Nucleus accumbens (tissue), 56 donors: ENCODE results near the gene PRELID2.
"Not testable (repeated sequence)": the region's sequence is repeated elsewhere in the genome, so short reads cannot be mapped to it uniquely, and the experiment has no call there.

Experiments
- DNase-seq, 56 donors: peaks; one replicate each; lab custom pipeline; 2025; lab: John Stamatoyannopoulos, UW

The PRELID2 gene

DNA sequence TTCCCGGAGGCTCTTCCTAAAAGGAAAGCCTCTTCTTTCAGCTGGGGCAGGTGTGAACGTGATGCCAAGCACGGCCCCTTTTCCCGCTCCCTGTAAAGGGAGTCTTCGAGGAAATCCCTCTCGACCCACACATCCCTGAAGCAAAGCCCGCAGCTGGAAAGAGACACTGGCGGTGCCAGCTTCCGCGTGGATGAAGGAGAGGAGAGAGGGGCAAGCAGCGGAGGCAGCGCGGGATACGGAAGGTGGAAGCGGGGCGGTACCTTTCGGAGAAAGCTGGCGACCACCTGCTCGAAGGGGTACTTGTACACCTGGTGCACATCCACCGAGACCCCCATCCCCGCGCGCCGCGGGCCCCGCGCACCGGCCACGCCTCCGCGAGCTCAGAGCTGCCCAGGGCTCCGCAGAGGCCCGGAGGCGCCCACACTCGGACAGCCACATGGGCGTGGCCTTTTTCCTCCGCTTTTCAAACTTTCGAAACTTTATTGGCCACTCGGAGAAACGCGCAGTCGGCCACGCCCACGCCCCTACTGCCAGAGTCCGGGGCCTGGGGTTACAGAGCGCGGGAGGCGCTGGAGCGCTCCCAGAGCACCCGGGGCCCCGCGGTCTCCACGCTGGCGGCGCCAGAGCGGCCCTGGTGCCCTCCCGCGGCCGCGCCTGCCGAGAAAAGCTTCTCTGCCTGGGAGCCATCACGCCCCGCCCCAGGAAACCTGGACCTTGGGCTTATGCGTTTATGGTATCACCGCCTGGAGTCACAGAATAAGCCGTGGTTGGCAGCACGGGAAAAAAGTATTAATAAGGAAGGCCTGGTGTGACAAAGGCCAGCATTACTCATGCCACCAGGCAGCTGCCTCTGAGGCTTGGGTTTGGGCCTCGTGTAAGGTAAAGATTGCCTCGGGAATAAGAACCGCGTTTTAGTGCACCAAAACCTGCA, at the start of gene PRELID2:
Gene PRELID2, minus strand, starts transcription at position 426 of the 931 bp plus-strand sequence. Its CDS starts 91 bp downstream, at position 335.
- peak in 53 of 56 donors; percentile 15 to 84 (median 54) for DNase-seq

DNA sequence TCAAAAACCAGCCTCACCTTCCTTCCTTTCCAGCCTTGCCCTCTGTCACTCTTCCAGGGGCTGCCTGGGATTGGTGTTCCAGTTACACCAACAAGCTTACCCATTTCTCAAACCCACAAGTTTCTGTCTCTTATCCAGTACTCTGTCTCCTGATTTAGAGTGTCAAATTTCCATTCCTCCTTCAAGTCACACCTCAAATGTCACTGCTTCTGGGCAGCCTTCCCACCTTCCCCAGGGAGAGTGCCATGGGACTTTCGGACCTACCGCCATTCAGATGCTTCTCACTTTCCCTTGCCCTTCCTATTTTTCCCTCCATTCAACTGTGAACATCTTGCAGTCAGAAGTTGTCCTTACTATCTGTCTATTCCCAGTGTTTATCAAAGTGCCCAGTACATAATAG, 39.6 kb upstream of the PRELID2 start:
- DNase-seq, result no peak

GRCh38 chr5:145872914-145873313, 37.8 kb upstream of the PRELID2 start, which contains the start of gene GRXCR2:
TSS of gene GRXCR2 (minus strand) at chr5:145873014. CDS start at chr5:145872968, 46 bp downstream.
- DNase-seq, result no peak

DNA sequence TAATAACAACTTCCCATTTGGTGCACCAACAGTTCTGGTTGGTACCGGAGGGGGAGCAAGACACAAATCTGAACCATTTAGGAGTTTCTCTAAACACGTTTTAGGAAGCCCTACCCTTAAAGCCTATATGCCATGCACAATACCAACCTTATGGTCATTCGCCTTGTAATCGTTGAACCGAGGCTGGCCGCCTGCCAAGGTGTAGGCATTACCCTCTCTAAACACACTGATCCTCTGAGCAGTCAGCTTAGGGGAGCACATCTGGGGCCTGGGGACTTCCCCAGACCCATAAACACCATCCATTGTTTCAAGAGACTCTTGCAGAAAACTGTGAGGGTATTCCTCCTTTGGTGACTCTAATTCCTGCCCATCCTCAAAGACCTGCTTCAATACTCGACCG, 37.3 kb upstream of the PRELID2 start:
- no peak for DNase-seq

DNA sequence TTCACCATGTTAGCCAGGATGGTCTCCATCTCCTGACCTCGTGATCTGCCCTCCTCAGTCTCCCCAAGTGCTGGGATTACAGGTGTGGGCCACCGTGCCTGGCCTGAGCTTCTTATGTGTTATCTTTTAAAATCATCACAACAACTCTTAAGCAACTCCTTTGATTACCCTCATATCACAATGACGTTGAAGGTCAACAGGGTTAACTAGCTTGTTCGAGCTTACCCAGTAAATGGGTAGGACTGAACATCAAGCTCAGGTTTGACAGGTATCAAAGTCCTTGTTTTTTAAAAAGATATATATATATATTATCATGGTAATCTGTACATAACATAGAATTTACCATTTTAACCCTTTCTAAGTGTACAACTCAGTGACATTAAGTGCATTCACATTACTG, 34.6 kb upstream of the PRELID2 start:
- DNase-seq, result no peak

- no peak for DNase-seq
Observed at GRCh38 chr5:145867806-145868205, 32.7 kb upstream of the PRELID2 start.

DNA sequence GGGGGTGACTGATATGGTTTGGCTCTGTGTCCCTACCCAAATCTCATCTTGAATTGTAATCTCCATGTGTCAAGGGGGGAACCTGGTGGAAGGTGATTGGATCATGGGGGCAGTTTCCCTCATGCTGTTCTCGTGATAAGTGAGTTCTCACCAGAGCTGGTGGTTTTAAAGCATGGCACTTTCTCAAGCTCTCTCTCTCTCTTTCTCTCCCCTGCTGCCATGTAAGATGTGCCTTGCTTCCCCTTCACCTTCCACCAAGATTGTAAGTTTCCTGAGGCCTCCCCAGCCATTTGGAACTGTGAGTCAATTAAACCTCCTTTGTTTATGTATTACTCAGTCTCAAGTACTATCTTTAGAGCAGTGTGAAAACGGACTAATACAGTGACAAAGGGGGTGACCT, 29.3 kb upstream of the PRELID2 start:
- DNase-seq, result not testable (repeated sequence)

- DNase-seq, result no peak
Observed at GRCh38 chr5:145863003-145863402, 27.9 kb upstream of the PRELID2 start.

- DNase-seq, result no peak
Observed at GRCh38 chr5:145859897-145860296, 24.8 kb upstream of the PRELID2 start.

DNA sequence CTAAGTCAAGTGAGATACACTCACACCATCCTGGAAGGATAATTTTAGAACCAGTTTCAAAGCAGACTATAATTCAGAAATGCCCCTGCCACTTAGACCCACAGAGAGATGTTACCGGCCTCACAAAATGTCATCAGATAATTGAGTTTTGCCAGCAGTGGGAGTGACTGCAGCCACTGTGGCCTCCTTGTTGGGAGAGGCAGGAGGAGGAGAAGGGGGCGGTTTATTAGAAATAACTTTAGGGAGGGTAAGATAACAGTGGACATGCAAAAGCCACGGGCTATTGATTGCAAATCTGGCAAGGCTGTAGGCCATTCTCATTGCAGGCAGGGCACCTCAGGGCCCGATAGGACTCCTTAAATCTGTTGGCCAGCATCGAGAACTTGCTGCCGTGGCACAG, 24.3 kb upstream of the PRELID2 start:
- DNase-seq, result no peak

DNA sequence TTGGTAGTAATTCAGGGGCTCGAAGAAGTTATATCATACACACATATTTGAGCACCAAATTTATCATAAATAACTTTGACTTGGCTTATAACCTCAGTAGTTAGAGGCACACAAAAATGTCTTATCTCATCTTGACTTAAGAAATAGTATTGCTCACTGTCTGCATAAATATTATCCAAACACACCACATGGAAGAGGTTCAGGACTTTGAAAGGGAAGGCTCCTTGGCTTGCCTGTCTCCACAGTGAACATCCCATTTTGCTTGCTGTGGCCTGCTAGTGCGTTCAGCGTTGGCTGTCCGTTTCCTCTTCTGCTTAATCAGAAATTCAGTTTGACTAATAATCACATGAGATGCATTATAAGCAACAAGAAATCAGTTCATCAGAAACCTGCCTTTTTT, 23.8 kb upstream of the PRELID2 start:
- DNase-seq, result no peak

GRCh38 chr5:145856285-145856818, 21.2 kb upstream of the PRELID2 start:
- DNase-seq, result peak in 24 of 56 donors; percentile 1 to 54 (median 8)

- DNase-seq, result peak in 1 of 56 donors; percentile 36
Observed at GRCh38 chr5:145855763-145856267, 20.7 kb upstream of the PRELID2 start.

DNA sequence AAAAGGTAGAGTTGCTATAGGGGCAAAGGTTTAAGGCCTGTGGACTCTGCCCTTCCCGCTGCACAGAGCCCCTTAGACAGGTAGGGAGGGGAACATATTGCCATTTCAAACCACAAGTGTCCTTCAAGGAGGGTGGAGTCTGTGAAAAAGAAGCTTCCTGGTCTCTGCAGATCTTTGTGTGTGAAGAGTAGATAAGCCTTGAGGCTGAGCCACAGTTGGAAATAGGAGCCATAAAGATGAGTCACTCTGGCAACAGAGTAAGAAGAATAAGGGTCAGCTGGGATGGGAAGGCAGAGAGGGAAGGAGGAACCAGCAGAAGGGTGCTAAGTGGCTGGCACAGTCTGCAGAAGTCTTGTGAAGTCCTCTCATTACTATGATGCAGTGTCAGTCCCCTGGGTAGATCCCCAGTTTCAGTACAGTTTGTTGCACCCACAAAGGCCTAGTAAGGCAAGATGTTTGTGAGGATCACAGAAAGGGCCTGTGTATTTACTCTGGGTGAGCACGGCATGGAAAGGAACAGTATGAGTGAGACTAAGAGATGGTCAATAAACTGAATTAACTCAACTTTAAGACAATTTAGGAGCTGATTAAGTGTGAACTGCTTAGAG, 19.6 kb upstream of the PRELID2 start:
- DNase-seq, result no peak

- DNase-seq, result no peak
Observed at GRCh38 chr5:145853781-145854376, 18.7 kb upstream of the PRELID2 start.

DNA sequence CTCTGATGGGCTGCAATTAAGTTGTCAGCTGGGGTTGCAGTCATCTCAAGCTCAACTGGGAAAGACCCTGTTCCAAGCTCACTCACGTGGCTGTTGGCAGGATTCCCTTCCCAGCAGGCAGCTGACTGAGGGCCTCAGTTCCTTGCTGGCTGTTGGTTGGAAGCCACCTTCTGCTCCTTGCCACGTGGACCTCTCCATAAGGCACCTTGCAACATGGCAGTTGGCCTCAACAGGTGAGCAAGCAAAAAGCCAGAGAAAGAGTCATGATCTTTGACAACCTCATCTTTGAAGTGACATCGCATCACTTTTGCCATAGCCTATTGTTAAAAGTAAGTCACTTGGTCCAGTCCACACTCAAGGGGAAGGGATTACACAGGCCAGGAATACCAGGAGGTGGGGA, 17.8 kb upstream of the PRELID2 start:
- DNase-seq, result no peak

DNA sequence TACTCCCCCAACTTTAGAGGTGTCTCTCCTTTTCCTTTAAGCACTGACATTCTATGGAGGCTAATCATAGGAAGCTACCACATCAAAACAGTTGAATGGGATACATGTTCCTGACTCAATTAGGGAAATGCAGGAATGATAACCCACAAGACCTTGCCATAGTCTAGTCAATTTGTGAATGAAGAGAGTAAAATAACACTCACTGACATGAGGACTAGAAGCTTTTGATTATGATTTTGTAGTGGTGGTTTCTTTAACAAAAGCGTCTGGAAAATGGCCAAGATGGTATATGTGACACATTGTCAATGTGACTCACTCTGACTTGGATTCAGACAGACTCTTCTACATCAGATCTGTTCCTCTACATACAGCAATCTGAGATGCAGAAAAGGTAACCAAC, 13.7 kb upstream of the PRELID2 start:
- DNase-seq, result no peak

DNA sequence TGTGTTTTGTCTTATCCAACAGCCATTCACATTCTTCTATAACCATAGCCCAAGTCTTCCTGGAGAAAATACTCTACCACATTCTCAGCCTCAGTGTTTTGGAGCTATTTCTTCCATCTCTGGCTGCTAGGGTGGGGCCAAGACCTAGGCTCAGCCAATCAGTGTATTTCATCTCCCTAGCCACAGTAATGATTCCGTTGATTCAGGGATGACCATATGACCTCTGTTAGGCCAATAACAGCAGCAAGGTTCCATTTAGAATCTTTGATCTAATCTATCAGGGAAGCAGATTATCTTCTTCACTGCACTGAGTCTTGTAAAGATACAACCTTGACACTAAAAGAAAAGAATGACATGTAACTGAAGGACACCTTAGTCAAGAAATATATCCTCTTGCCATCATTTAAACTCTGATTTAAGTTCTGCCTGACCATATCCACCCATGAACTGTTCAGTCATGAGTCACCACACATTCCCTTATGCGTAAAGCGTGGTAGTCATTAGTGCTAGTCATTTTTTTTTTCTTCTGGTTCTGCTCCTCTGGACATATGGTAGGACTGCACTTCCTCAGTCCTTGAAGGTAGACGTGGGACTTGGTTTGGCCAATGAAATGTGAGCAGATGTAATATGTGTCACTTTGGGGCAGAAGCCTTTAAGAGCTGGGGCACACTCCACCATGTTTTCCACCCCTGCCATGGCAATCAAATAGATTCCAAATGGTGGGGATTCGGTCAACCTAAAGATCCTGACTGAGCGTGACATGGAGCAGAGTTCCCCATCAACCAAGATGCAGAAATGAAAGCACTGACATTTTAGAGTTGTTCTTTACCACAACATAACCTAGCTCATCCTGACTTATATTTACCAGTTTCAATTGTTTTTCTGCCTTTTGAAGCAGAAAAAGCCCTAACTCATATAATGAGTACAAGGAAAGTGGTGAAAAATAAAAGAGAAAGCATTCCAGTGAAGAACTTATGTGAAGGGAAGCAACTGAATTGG, 12.7 kb upstream of the PRELID2 start:
- no peak for DNase-seq

GRCh38 chr5:145846081-145846480, 10.9 kb upstream of the PRELID2 start:
- DNase-seq, result no peak

GRCh38 chr5:145841299-145841698, 6.2 kb upstream of the PRELID2 start:
- DNase-seq, result no peak
